Astrocyte of the cerebellum (primary cell): ENCODE measurements around the gene PDE4D.

Experiments
- DNase-seq: peaks from one replicate; pipeline ENCODE4 v3.0.0-alpha.2; 2011; ENCODE audit warnings: low read depth
- H3K4me3 ChIP-seq: 2 replicates; pipeline ENCODE4 v1.5.1; 2011; ENCODE audit warnings: mild to moderate bottlenecking, low read depth, low read length, moderate library complexity
- CTCF ChIP-seq: IDR thresholded peaks from 2 replicates; pipeline ENCODE4 v1.5.1; 2012; ENCODE audit warnings: low read length, low read depth, moderate library complexity, mild to moderate bottlenecking; ENCODE audit errors: missing control alignments
- in situ Hi-C: cut with HindIII; loops from 2 replicates; pipeline ENCODE4 v1.10.0; 2017; ENCODE audit warnings: low sequenced_read_pairs

Gene PDE4D

GRCh38 chr5:59132131-59132530, 761.4 kb downstream of the PDE4D start:
- H3K4me3 ChIP-seq = no peak overlapping the region
- DNase-seq = no peak
- in situ Hi-C loops = no loop called here
- TF ChIP-seq CTCF = no peak

GRCh38 chr5:59130431-59130830, 763.1 kb downstream of the PDE4D start:
- in situ Hi-C loops = no loop called here
- TF ChIP-seq CTCF = no peak
- no peak for DNase-seq
- no peak overlapping the region for H3K4me3 ChIP-seq

GRCh38 chr5:59128646-59129290, 764.8 kb downstream of the PDE4D start:
- DNase-seq = peak; percentile 60
- no peak for TF ChIP-seq CTCF
- in situ Hi-C loops = no loop called here
- H3K4me3 ChIP-seq = no peak overlapping the region

- in situ Hi-C loops = no loop called here
- no peak for TF ChIP-seq CTCF
- H3K4me3 ChIP-seq = no peak overlapping the region
- DNase-seq = no peak
Measured at GRCh38 chr5:59126708-59127573, 766.6 kb downstream of the PDE4D start.

- no peak for DNase-seq
- TF ChIP-seq CTCF = no peak
- no peak overlapping the region for H3K4me3 ChIP-seq
- in situ Hi-C loops = no loop called here
Measured at GRCh38 chr5:59126016-59126707, 767.4 kb downstream of the PDE4D start.
